ENCODE results near the gene RABAC1. TPM values are rescaled to one million over a fixed set of nuclear protein-coding genes. Genes with fewer than 3 reads are reported as not detected.
"Not testable (repeated sequence)": the region's sequence is repeated elsewhere in the genome, so short reads cannot be mapped to it uniquely, and the experiment has no call there.

Gene RABAC1
- total RNA-seq, 2 donors from 2014 or later, result 123 to 167 TPM

GRCh38 chr19:41939861-41940730, 19.0 kb downstream of the RABAC1 start:
- H3K9me3 ChIP-seq, result no peaks in the 10 kb centered on the region
- peaks cover 0 to 17% of the 10 kb centered on the region in 2 donors for H3K27me3 ChIP-seq
- H3K36me3 ChIP-seq, result no peaks in the 10 kb centered on the region
- H3K4me1 ChIP-seq, result peaks cover 0 to 18% of the 10 kb centered on the region in 2 donors
- no peak for TF ChIP-seq CTCF (IDR thresholded peaks at IDR 0.05)
- peak overlapping the region in 1 of 2 donors; percentile 4 for H3K27ac ChIP-seq
- DNase-seq (ENCODE audit: low spot score), result no peak
- H3K4me3 ChIP-seq, result peak overlapping the region; percentile 31 to 58

GRCh38 chr19:41939209-41939608, 19.9 kb downstream of the RABAC1 start:
- not testable (repeated sequence) for H3K4me3 ChIP-seq; DNase-seq (ENCODE audit: low spot score); H3K9me3 ChIP-seq; H3K36me3 ChIP-seq; H3K27ac ChIP-seq
- peaks cover 0 to 17% of the 10 kb centered on the region in 2 donors for H3K27me3 ChIP-seq
- H3K4me1 ChIP-seq, result peaks cover 0 to 18% of the 10 kb centered on the region in 2 donors

GRCh38 chr19:41937525-41938468, 21.3 kb downstream of the RABAC1 start:
- no peak for DNase-seq (ENCODE audit: low spot score)
- Histone ChIP-seq H3K36me3 (no peaks in the 10 kb centered on the region), H3K9me3 (no peaks in the 10 kb centered on the region), H3K4me3 (no peak overlapping the region), H3K4me1 (peaks cover 0 to 20% of the 10 kb centered on the region in 2 donors), H3K27me3 (peaks cover 0 to 17% of the 10 kb centered on the region in 2 donors), H3K27ac (no peak overlapping the region)
- no peak for TF ChIP-seq CTCF (IDR thresholded peaks at IDR 0.05)

- Histone ChIP-seq H3K9me3 (no peaks in the 10 kb centered on the region), H3K27ac (no peak overlapping the region), H3K36me3 (no peaks in the 10 kb centered on the region), H3K27me3 (peaks cover 0 to 24% of the 10 kb centered on the region in 2 donors), H3K4me3 (no peak overlapping the region), H3K4me1 (peaks cover 0 to 21% of the 10 kb centered on the region in 2 donors)
- no peak for TF ChIP-seq CTCF (IDR thresholded peaks at IDR 0.05)
- DNase-seq (ENCODE audit: low spot score), result no peak
These were observed 22.2 kb downstream of the RABAC1 start for GRCh38 chr19:41936961-41937360.

GRCh38 chr19:41936416-41936850, 22.7 kb downstream of the RABAC1 start:
- Histone ChIP-seq H3K4me1 (peaks cover 0 to 21% of the 10 kb centered on the region in 2 donors), H3K27ac (no peak overlapping the region), H3K36me3 (no peaks in the 10 kb centered on the region), H3K4me3 (no peak overlapping the region), H3K27me3 (peaks cover 2 to 29% of the 10 kb centered on the region in 2 donors), H3K9me3 (no peaks in the 10 kb centered on the region)
- DNase-seq (ENCODE audit: low spot score), result no peak
- TF ChIP-seq CTCF (IDR thresholded peaks at IDR 0.05), result no peak

All from right atrium auricular region (tissue), 2 donors.